Upper lobe of left lung (tissue), 6 donors: ENCODE data around the gene FKBP1A. TPM values are rescaled to one million over a fixed set of nuclear protein-coding genes. Genes with fewer than 3 reads are reported as not detected.

ENCODE experiments used
- ATAC-seq, 2 donors: fragments of 200-7000 bp; cut with Tn5 transposase; one replicate each; pipeline ENCODE4 v1.9.1; 2022; ENCODE audit warnings: mild to moderate bottlenecking in 2 of 2, moderate library complexity in 2 of 2; ENCODE audit not compliant: low FRiP score in 2 of 2
- DNase-seq, 2 donors: peaks; one replicate each; pipeline ENCODE4 v3.0.0-alpha.2; 2019 to 2020
- H3K27ac ChIP-seq, 4 donors: fragments of 200-600 bp; sonication (generic); one replicate each; pipeline ENCODE4 v1.5.1; 2016 to 2019
- H3K27me3 ChIP-seq, 4 donors: fragments of 200-600 bp; sonication (generic); one replicate each; pipeline ENCODE4 v1.5.1; 2017 to 2019
- H3K36me3 ChIP-seq, 4 donors: fragments of 200-600 bp; sonication (generic); one replicate each; pipeline ENCODE4 v1.5.1; 2016 to 2019
- H3K4me1 ChIP-seq, 4 donors: fragments of 200-600 bp; sonication (generic); one replicate each; pipeline ENCODE4 v1.5.1; 2018 to 2019
- H3K4me3 ChIP-seq, 4 donors: fragments of 200-600 bp; sonication (generic); one replicate each; pipeline ENCODE4 v1.5.1; 2017 to 2019; ENCODE audit warnings: mild to moderate bottlenecking in 2 of 4, moderate library complexity in 1 of 4
- H3K9me3 ChIP-seq, 4 donors: fragments of 200-600 bp; sonication (generic); one replicate each; pipeline ENCODE4 v1.5.1; 2018 to 2019
- EP300 ChIP-seq, 4 donors: sonication (generic); formaldehyde crosslinking; IDR thresholded peaks; one replicate each; pipeline ENCODE4 v1.5.1; 2017; ENCODE audit warnings: antibody characterized with exemption in 4 of 4, control low read depth in 2 of 4
- POLR2A ChIP-seq, 4 donors: fragments of 450-650 bp; IDR thresholded peaks; one replicate each; pipeline ENCODE4 v1.5.1; 2016 to 2017; ENCODE audit warnings: antibody characterized with exemption in 4 of 4, mild to moderate bottlenecking in 2 of 4
- POLR2AphosphoS5 ChIP-seq, 2 donors: sonication (generic); formaldehyde crosslinking; IDR thresholded peaks; one replicate each; pipeline ENCODE4 v1.5.1; 2017; ENCODE audit warnings: antibody characterized with exemption in 2 of 2
- WGBS, 2 donors: methylation state at CpG; one replicate each; pipeline ENCODE4 v1.1.5; 2017 to 2018; 5-methylcytosine and 5-hydroxymethylcytosine counted together
- total RNA-seq, 6 donors: library from RNA; depleted of rRNA in 4 of 6; stranded (reverse); fragments of >200 nt in 4 of 6; gene quantifications; one replicate each; pipeline versions ENCODE4 v1.1.0 to v1.2.1, GENCODE V29; 2016 to 2021
- TF ChIP-seq, protein P1 (sequence below), 6 experiments: fragments of 450-650 bp in 4 of 6; fragments of 200-600 bp in 2 of 6; sonication (generic) in 2 of 6; IDR thresholded peaks; one replicate each; pipeline ENCODE4 v1.5.1; 2016 to 2019; ENCODE audit warnings: antibody characterized with exemption in 6 of 6
- donor health status: DM: no; HTN: no; CAD: no; lungs with moderate emphysema.
- donor health status: DM: no; HTN: yes; CAD: no; lungs with severe emphysema.

The FKBP1A gene
- total RNA-seq, 6 donors from 2014 or later: 75.4 to 328 (median 160) TPM

- H3K27me3 ChIP-seq: no peaks in the 10 kb centered on the region
- no peak overlapping the region for H3K27ac ChIP-seq
- TF ChIP-seq POLR2AphosphoS5 (IDR thresholded peaks at IDR 0.05) (no peak), EP300 (IDR thresholded peaks at IDR 0.05) (no peak), POLR2A (IDR thresholded peaks at IDR 0.05) (no peak)
- TF ChIP-seq, protein P1, sequence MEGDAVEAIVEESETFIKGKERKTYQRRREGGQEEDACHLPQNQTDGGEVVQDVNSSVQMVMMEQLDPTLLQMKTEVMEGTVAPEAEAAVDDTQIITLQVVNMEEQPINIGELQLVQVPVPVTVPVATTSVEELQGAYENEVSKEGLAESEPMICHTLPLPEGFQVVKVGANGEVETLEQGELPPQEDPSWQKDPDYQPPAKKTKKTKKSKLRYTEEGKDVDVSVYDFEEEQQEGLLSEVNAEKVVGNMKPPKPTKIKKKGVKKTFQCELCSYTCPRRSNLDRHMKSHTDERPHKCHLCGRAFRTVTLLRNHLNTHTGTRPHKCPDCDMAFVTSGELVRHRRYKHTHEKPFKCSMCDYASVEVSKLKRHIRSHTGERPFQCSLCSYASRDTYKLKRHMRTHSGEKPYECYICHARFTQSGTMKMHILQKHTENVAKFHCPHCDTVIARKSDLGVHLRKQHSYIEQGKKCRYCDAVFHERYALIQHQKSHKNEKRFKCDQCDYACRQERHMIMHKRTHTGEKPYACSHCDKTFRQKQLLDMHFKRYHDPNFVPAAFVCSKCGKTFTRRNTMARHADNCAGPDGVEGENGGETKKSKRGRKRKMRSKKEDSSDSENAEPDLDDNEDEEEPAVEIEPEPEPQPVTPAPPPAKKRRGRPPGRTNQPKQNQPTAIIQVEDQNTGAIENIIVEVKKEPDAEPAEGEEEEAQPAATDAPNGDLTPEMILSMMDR (IDR thresholded peaks at IDR 0.05): no peak
- no peak overlapping the region for H3K4me3 ChIP-seq
- DNase-seq (no peak), ATAC-seq (no peak)
- no peaks in the 10 kb centered on the region for H3K36me3 ChIP-seq
- H3K4me1 ChIP-seq: no peaks in the 10 kb centered on the region
- H3K9me3 ChIP-seq: peaks cover 0 to 7% (median 6%) of the 10 kb centered on the region in 4 donors
These were observed 24.9 kb upstream of the FKBP1A start for GRCh38 chr20:1417790-1418189.

DNA sequence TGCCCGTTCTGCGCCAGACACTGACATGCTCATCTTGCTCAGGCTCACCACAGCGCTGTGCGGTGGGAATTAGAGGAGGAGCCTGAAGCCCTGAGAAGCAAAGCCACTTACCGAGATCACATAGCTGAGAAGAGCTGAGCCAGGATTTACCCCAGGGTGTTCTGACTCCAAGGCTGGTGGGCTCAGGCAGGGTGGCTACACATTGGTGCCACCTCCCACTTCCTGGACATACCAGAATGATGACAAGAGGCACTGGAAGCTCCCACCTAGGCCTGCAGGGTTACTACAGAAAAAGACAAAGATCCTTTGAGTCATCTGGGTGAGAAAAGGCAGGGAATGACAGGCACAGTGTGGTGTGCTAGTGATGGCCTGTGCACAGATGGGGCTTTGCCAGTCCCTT, 24.4 kb upstream of the FKBP1A start:
- TF ChIP-seq POLR2AphosphoS5 (IDR thresholded peaks at IDR 0.05) (no peak), POLR2A (IDR thresholded peaks at IDR 0.05) (no peak), EP300 (IDR thresholded peaks at IDR 0.05) (no peak)
- TF ChIP-seq, protein P1 (IDR thresholded peaks at IDR 0.05): no peak
- WGBS, 2 donors: 70 to 75% methylated on average over 4 to 5 of the region's 5 CpGs
- ATAC-seq: peak in 1 of 2 donors; percentile 49

DNA sequence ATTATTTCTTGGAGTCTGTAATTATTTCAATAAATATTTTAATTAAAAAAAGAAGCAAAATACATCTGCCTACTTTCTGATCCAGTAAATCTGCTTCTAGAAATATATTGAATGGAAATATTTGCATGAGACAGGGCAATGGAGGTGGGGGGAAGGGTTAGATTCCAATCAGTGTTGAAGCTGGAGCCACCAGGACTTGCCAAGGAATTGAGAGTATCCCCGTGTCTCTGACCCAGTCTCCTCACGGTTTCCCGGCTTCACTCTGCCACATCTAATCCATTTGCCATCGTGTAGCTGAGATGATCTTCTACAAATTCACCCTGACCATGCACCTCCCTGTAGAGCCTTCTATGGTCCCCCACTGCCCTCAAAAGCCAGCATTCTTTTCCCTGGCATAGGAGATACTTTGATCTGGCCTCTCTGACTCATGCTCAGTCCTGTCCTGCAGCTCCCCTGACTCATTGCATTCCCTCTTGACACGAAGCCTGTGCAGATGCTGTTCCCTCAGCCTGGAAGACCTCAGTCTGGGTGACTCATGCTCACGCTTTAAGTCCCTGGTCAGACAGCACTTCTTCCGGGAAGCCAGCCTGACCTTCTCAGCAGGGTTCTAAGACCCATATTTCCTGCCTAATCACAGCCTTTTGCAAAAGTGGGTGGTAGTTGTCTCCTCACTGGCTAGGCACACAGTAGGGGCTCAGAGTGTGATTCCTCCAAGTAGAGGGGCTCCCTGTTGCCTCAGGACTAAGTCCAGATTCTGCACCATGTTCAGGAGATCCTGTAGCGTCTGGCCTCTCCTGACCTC, 23.0 kb upstream of the FKBP1A start:
- TF ChIP-seq, protein P1 (IDR thresholded peaks at IDR 0.05): no peak
- no peak for TF ChIP-seq EP300 (IDR thresholded peaks at IDR 0.05)
- no peak for TF ChIP-seq POLR2AphosphoS5 (IDR thresholded peaks at IDR 0.05)
- TF ChIP-seq POLR2A (IDR thresholded peaks at IDR 0.05): no peak
- Histone ChIP-seq H3K27me3 (no peaks in the 10 kb centered on the region), H3K9me3 (peaks cover 0 to 3% (median 2%) of the 10 kb centered on the region in 4 donors), H3K4me1 (no peaks in the 10 kb centered on the region), H3K27ac (no peak overlapping the region), H3K36me3 (no peaks in the 10 kb centered on the region), H3K4me3 (no peak overlapping the region)
- WGBS, 2 donors: 76 to 81% methylated on average over 7 to 8 of the region's 8 CpGs
- ATAC-seq (peak in 1 of 2 donors; percentile 19), DNase-seq (peak in 1 of 2 donors; percentile 45)

More for the DNA sequence above, 24.4 kb upstream of the FKBP1A start:
- H3K4me3 ChIP-seq: no peak overlapping the region
- DNase-seq: no peak
- H3K36me3 ChIP-seq: no peaks in the 10 kb centered on the region
- no peaks in the 10 kb centered on the region for H3K4me1 ChIP-seq
- no peaks in the 10 kb centered on the region for H3K27me3 ChIP-seq
- H3K27ac ChIP-seq: no peak overlapping the region
- peaks cover 0 to 7% (median 6%) of the 10 kb centered on the region in 4 donors for H3K9me3 ChIP-seq

GRCh38 chr20:1414982-1415381, 22.1 kb upstream of the FKBP1A start:
- Histone ChIP-seq H3K4me3 (no peak overlapping the region), H3K27me3 (no peaks in the 10 kb centered on the region), H3K36me3 (no peaks in the 10 kb centered on the region), H3K27ac (no peak overlapping the region), H3K9me3 (no peaks in the 10 kb centered on the region), H3K4me1 (no peaks in the 10 kb centered on the region)
- DNase-seq: no peak
- no peak for ATAC-seq
- TF ChIP-seq, protein P1 (IDR thresholded peaks at IDR 0.05): no peak
- TF ChIP-seq EP300 (IDR thresholded peaks at IDR 0.05): no peak
- 82 to 84% methylated on average over 4 of the region's 4 CpGs for whole genome bisulfite sequencing, 2 donors

GRCh38 chr20:1405801-1406200, 12.9 kb upstream of the FKBP1A start:
- Histone ChIP-seq H3K27me3 (no peaks in the 10 kb centered on the region), H3K4me1 (no peaks in the 10 kb centered on the region), H3K27ac (no peak overlapping the region), H3K36me3 (no peaks in the 10 kb centered on the region), H3K4me3 (no peak overlapping the region), H3K9me3 (no peaks in the 10 kb centered on the region)
- no peak for DNase-seq
- ATAC-seq: no peak
- WGBS, 2 donors: 69 to 77% methylated on average over 2 of the region's 2 CpGs
- TF ChIP-seq, protein P1 (IDR thresholded peaks at IDR 0.05): no peak
- TF ChIP-seq EP300 (IDR thresholded peaks at IDR 0.05) (no peak), POLR2AphosphoS5 (IDR thresholded peaks at IDR 0.05) (no peak), POLR2A (IDR thresholded peaks at IDR 0.05) (no peak)
